Measurements from ENCODE around the gene UBE2I.
"Not testable (repeated sequence)": the region's sequence is repeated elsewhere in the genome, so short reads cannot be mapped to it uniquely, and the experiment has no call there.

DNA sequence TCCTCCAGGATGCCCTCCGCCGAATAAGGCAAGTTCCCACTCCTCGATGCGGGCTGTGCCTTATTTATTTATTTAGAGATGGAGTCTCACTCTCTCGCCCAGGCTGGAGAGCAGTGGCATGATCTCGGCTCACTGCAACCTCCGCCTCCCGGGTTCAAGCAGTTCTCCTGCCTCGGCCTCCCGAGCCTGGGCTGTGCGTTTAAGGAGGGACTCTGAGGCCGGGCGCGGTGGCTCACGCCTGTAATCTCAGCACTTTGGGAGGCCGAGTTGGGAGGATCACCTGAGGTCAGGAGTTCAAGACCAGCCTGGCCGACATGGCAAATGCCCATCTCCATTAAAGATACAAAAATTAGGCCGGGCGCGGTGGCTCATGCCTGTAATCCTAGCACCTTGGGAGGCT lies 18.7 kb downstream of the UBE2I start:
- TF ChIP-seq, protein P1, sequence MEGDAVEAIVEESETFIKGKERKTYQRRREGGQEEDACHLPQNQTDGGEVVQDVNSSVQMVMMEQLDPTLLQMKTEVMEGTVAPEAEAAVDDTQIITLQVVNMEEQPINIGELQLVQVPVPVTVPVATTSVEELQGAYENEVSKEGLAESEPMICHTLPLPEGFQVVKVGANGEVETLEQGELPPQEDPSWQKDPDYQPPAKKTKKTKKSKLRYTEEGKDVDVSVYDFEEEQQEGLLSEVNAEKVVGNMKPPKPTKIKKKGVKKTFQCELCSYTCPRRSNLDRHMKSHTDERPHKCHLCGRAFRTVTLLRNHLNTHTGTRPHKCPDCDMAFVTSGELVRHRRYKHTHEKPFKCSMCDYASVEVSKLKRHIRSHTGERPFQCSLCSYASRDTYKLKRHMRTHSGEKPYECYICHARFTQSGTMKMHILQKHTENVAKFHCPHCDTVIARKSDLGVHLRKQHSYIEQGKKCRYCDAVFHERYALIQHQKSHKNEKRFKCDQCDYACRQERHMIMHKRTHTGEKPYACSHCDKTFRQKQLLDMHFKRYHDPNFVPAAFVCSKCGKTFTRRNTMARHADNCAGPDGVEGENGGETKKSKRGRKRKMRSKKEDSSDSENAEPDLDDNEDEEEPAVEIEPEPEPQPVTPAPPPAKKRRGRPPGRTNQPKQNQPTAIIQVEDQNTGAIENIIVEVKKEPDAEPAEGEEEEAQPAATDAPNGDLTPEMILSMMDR (conservative IDR thresholded peaks at IDR 0.05; ENCODE audit: low read depth, low read length): not testable (repeated sequence)
- TF ChIP-seq EZH2 (IDR thresholded peaks at IDR 0.05; ENCODE audit: borderline replicate concordance, low read depth, low read length, poor library complexity, severe bottlenecking): not testable (repeated sequence)

Data from A673 (cell line).